H1 (cell line): ENCODE results near the gene GNA12. TPM values are rescaled to one million over a fixed set of nuclear protein-coding genes. Genes with fewer than 3 reads are reported as not detected.

Experiments
- CEBPB ChIP-seq: IDR thresholded peaks from 2 replicates; pipeline ENCODE4 v1.6.1; 2012; ENCODE audit warnings: low read depth, low read length
- CHD1 ChIP-seq: IDR thresholded peaks from 2 replicates; pipeline ENCODE4 v1.6.1; 2012; ENCODE audit warnings: low read depth, low read length, improper control_type of control experiment
- SP1 ChIP-seq: IDR thresholded peaks from 2 replicates; pipeline ENCODE4 v1.6.1; 2011; ENCODE audit warnings: low read depth, low read length
- polyA plus RNA-seq, 7 experiments: library from polyadenylated mRNA; depleted of rRNA in 3 of 7; stranded (reverse) in 5 of 7; unstranded in 2 of 7; fragments of >200 nt in 5 of 7; fragments of 200-250 nt in 2 of 7; gene quantifications; 1 replicate in 5 of 7; 2 replicates in 1 of 7; 4 replicates in 1 of 7; pipeline versions ENCODE4 v1.2.1 to v1.2.3, GENCODE V29; 2011 to 2013; ENCODE audit warnings: missing spikeins in 2 of 7, mixed read lengths in 2 of 7
- total RNA-seq: library from RNA; stranded (reverse); fragmentation: NEBNext Ultra II Directional; extraction: Animal tissue kit (Norgen Biotek cat#: 25700); gene quantifications from 2 replicates; pipeline ENCODE4 v1.2.1, GENCODE V29; 2021

The GNA12 gene
- total and polyA plus RNA-seq, 2 of the 8 experiments (the other 6 are each of a cell fraction or from before 2014, with no cell fraction given), result 96.5 to 109 TPM

DNA sequence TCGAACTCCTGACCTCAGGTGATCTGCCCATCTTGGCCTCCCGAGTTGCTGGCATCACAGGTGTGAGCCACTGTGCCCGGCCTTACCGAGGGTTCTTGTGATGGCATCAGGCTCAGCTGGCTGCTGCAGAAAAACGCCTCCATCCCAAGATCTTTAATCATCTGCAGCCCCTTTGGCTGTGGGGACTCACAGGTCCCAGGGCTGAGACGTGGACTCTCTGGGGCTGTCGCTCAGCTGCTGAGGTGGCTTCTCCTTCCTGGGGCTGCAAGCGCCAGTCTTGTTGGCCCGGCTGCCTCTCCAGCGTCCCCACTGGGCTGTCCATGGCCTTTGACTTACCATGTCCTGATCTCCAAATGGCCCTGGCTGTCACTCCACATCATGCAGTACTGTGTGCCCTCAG lies 136.1 kb downstream of the GNA12 start (continued):
- TF ChIP-seq CEBPB, result no peak
- no peak for TF ChIP-seq SP1
- TF ChIP-seq CHD1, result no peak
- TF ChIP-seq, all 59 proteins: peak for 0
